ENCODE measurements around the gene ZNF83. TPM values are rescaled to one million over a fixed set of nuclear protein-coding genes. Genes with fewer than 3 reads are reported as not detected.

The ZNF83 gene
- total RNA-seq, 1 donor from 2014 or later = 21.1 TPM

- Histone ChIP-seq H3K9me3 (replicated peaks) (peaks cover 33% of the 10 kb centered on the region), H3K36me3 (peaks cover 35% of the 10 kb centered on the region), H3K27me3 (ENCODE audit: low read depth) (no peaks in the 10 kb centered on the region), H3K4me3 (no peak overlapping the region), H3K4me1 (peaks cover 19% of the 10 kb centered on the region), H3K27ac (replicated peaks) (no peak overlapping the region)
- TF ChIP-seq CTCF (IDR thresholded peaks at IDR 0.05; ENCODE audit: borderline replicate concordance) = no peak
- no peak for DNase-seq
- intact Hi-C loops (cut with micrococcal nuclease) = no loop called here
These were observed 71.6 kb downstream of the ZNF83 start for GRCh38 chr19:52566588-52566987.

GRCh38 chr19:52566121-52566520, 72.0 kb downstream of the ZNF83 start:
- Histone ChIP-seq H3K27ac (replicated peaks) (no peak overlapping the region), H3K36me3 (peaks cover 40% of the 10 kb centered on the region), H3K4me3 (no peak overlapping the region), H3K9me3 (replicated peaks) (peaks cover 38% of the 10 kb centered on the region), H3K27me3 (ENCODE audit: low read depth) (no peaks in the 10 kb centered on the region), H3K4me1 (peaks cover 17% of the 10 kb centered on the region)
- intact Hi-C loops (cut with micrococcal nuclease) = no loop called here
- DNase-seq = no peak
- no peak for TF ChIP-seq CTCF (IDR thresholded peaks at IDR 0.05; ENCODE audit: borderline replicate concordance)

Other genes with a start within 250 kb of the ZNF83 start
- gene ZNF528, start 240.5 kb downstream of the ZNF83 start, total RNA-seq = 16.7 TPM
- gene ZNF534, start 209.2 kb downstream of the ZNF83 start, total RNA-seq = 0.44 TPM
- gene ZNF578, start 184.8 kb downstream of the ZNF83 start, total RNA-seq = 2.4 TPM
- 34.0 TPM for gene ZNF808, start 110.7 kb downstream of the ZNF83 start, total RNA-seq
- 18.4 TPM for gene ZNF701, start 68.1 kb downstream of the ZNF83 start, total RNA-seq
- gene ZNF611, start 96.7 kb upstream of the ZNF83 start, total RNA-seq = 7.0 TPM
- gene ZNF600, start 148.4 kb upstream of the ZNF83 start, total RNA-seq = 2.9 TPM
- 7.1 TPM for gene ZNF28, start 183.3 kb upstream of the ZNF83 start, total RNA-seq
- 8.3 TPM for gene ZNF468, start 219.3 kb upstream of the ZNF83 start, total RNA-seq